K562 (cell line): ENCODE measurements around the gene TMEM43. TPM values are rescaled to one million over a fixed set of nuclear protein-coding genes. Genes with fewer than 3 reads are reported as not detected.

ENCODE experiments used
- ATAC-seq: fragments of 200-7000 bp; cut with Tn5 transposase; 3 replicates; pipeline ENCODE4 v1.9.1; 2020; ENCODE audit warnings: moderate library complexity
- BruUV-seq: library from RNA; stranded (reverse); fragments of 400-500 nt; replicated peaks from 2 replicates; lab custom pipeline; 2021; lab: Mats Ljungman, UMichigan
- CTCF ChIA-PET: fragments of 300-600 bp; formaldehyde crosslinking; extraction: SDS; loops from one replicate; lab custom pipeline; 2021; ENCODE audit warnings: low intra/inter-chr PET ratio; lab: Yijun Ruan, JAX
- POLR2A ChIA-PET: fragments of 300-600, 350-650 bp; sonication (Branson Sonifier 250); formaldehyde crosslinking; extraction: SDS; loops from one replicate; lab custom pipeline; 2021; ENCODE audit warnings: antibody characterized with exemption, inconsistent platforms; lab: Yijun Ruan, JAX
- DNase-seq, 4 experiments: peaks; one replicate each; pipeline versions ENCODE4 v3.0.0 to v3.0.0-alpha.2; 2011 to 2018; ENCODE audit warnings: low spot score in 3 of 4, mixed read lengths in 3 of 4; ENCODE audit errors: extremely low read depth in 1 of 4
- FAIRE-seq: peaks from 2 replicates; lab custom pipeline; 2011; peaks lifted over from hg19 to GRCh38; lab: Jason Lieb, UNC
- H2AFZ ChIP-seq: 2 replicates; pipeline ENCODE4 v1.6.0; 2011; ENCODE audit warnings: low read depth, low read length, control low read depth, inconsistent platforms
- H3K27ac ChIP-seq: fragments of 200-600 bp; 3 replicates; pipeline ENCODE4 v1.8.0; 2011; ENCODE audit warnings: low read depth, mild to moderate bottlenecking, control low read depth, inconsistent platforms, low read length, moderate library complexity, mixed read lengths; ENCODE audit errors: extremely low read depth
- H3K27me3 ChIP-seq, 2 experiments: fragments of 300-600 bp in 1 of 2; 2 replicates in 1 of 2; 3 replicates in 1 of 2; pipeline versions ENCODE4 v1.6.0 to v1.8.0; 2011; ENCODE audit warnings: inconsistent platforms in 2 of 2, low read length in 2 of 2, mild to moderate bottlenecking in 1 of 2, mixed read lengths in 1 of 2, moderate library complexity in 1 of 2; ENCODE audit not compliant: control insufficient read depth in 2 of 2, insufficient read depth in 2 of 2
- H3K36me3 ChIP-seq: fragments of 300-600 bp; 3 replicates; pipeline ENCODE4 v1.8.0; 2011; ENCODE audit warnings: mild to moderate bottlenecking, low read length, inconsistent platforms; ENCODE audit not compliant: control insufficient read depth, insufficient read depth
- H3K4me1 ChIP-seq, 2 experiments: fragments of 200-600 bp in 1 of 2; replicated peaks in 1 of 2; 2 replicates in 1 of 2; 3 replicates in 1 of 2; pipeline versions ENCODE4 v1.5.1 to v1.8.0; 2011; ENCODE audit warnings: inconsistent platforms in 2 of 2, low read length in 2 of 2, mild to moderate bottlenecking in 1 of 2, mixed read lengths in 1 of 2, moderate library complexity in 1 of 2; ENCODE audit not compliant: control insufficient read depth in 2 of 2, insufficient read depth in 2 of 2
- H3K4me2 ChIP-seq: 2 replicates; pipeline ENCODE4 v1.6.1; 2011; ENCODE audit warnings: low read length, control low read depth, inconsistent platforms, mixed read lengths; ENCODE audit not compliant: insufficient read depth
- H3K4me3 ChIP-seq: fragments of 200-600 bp; sonication (generic), shearing (Covaris generic); 2 replicates; pipeline ENCODE4 v1.5.1; 2016; ENCODE audit warnings: control low read depth, inconsistent platforms
- H3K79me2 ChIP-seq: fragments of 200-600 bp; 3 replicates; pipeline ENCODE4 v1.8.0; 2011; ENCODE audit warnings: low read length, inconsistent platforms; ENCODE audit not compliant: control insufficient read depth, insufficient read depth
- H3K9ac ChIP-seq, 2 experiments: 2 replicates each; pipeline versions ENCODE4 v1.6.0 to v1.6.1; 2011; ENCODE audit warnings: low read depth in 2 of 2, low read length in 2 of 2, control low read depth in 1 of 2, inconsistent platforms in 1 of 2, mild to moderate bottlenecking in 1 of 2, mixed read lengths in 1 of 2; ENCODE audit not compliant: insufficient read depth in 1 of 2
- H3K9me1 ChIP-seq: one replicate; pipeline ENCODE4 v1.6.0; 2011; ENCODE audit warnings: inconsistent platforms, mild to moderate bottlenecking, low read length, moderate library complexity; ENCODE audit not compliant: control insufficient read depth, insufficient read depth
- H3K9me3 ChIP-seq: replicated peaks from 2 replicates; pipeline ENCODE4 v1.5.1; 2011; ENCODE audit warnings: low read depth, low read length, inconsistent platforms; ENCODE audit not compliant: control insufficient read depth, insufficient read depth
- H4K20me1 ChIP-seq: replicated peaks from 2 replicates; pipeline ENCODE4 v1.6.1; 2011; ENCODE audit warnings: low read length, inconsistent platforms, mixed read lengths; ENCODE audit not compliant: control insufficient read depth, insufficient read depth
- ARID2 ChIP-seq: fragments of 450-650 bp; IDR thresholded peaks from 2 replicates; pipeline ENCODE4 v1.6.1; 2017; ENCODE audit warnings: antibody characterized with exemption, mild to moderate bottlenecking
- ATF3 ChIP-seq, 2 experiments: fragments of 450-650 bp in 1 of 2; sonication (generic) in 1 of 2; formaldehyde crosslinking in 1 of 2; IDR thresholded peaks in 1 of 2; conservative IDR thresholded peaks in 1 of 2; 2 replicates each; pipeline versions ENCODE4 v1.6.1 to v1.8.1; 2016 to 2023; ENCODE audit warnings: mild to moderate bottlenecking in 2 of 2, moderate library complexity in 2 of 2, inconsistent platforms in 1 of 2, missing genetic modification reagents in 1 of 2
- E2F5 ChIP-seq: sonication (generic); formaldehyde crosslinking; IDR thresholded peaks from 2 replicates; pipeline ENCODE4 v1.8.0; 2022; ENCODE audit warnings: mild to moderate bottlenecking, missing genetic modification reagents
- JUN ChIP-seq, 2 experiments: sonication (generic) in 1 of 2; formaldehyde crosslinking in 1 of 2; IDR thresholded peaks; 2 replicates each; pipeline versions ENCODE4 v1.6.1 to v1.8.0; 2012 to 2022; ENCODE audit warnings: borderline replicate concordance in 2 of 2, mild to moderate bottlenecking in 2 of 2, improper control_type of control experiment in 1 of 2, low read depth in 1 of 2, low read length in 1 of 2, missing genetic modification reagents in 1 of 2
- PML ChIP-seq: IDR thresholded peaks from 2 replicates; pipeline ENCODE4 v1.6.1; 2012; ENCODE audit warnings: low read length, inconsistent platforms
- RB1 ChIP-seq: fragments of 450-650 bp; IDR thresholded peaks from 2 replicates; pipeline ENCODE4 v1.6.1; 2017; ENCODE audit warnings: low read depth, mild to moderate bottlenecking
- SIN3A ChIP-seq, 2 experiments: fragments of 150-350 bp in 1 of 2; IDR thresholded peaks; 2 replicates each; pipeline ENCODE4 v1.6.1; 2011 to 2016; ENCODE audit warnings: borderline replicate concordance in 2 of 2, low read depth in 2 of 2, low read length in 2 of 2, mild to moderate bottlenecking in 2 of 2, moderate library complexity in 2 of 2; ENCODE audit not compliant: control insufficient read depth in 1 of 2
- SMAD1 ChIP-seq: fragments of 150-350 bp; IDR thresholded peaks from 2 replicates; pipeline ENCODE4 v1.6.1; 2014; ENCODE audit warnings: low read length, low read depth; ENCODE audit not compliant: partially characterized antibody
- WHSC1 ChIP-seq: IDR thresholded peaks from one replicate; pipeline ENCODE4 v1.6.1; 2012; ENCODE audit warnings: low read length, control low read depth, inconsistent platforms
- ZBTB11 ChIP-seq, 3 experiments: fragments of 200-800 bp in 1 of 3; fragments of 250-450 bp in 1 of 3; fragments of 450-650 bp in 1 of 3; sonication (Bioruptor Pico) in 1 of 3; sonication (Bioruptor generic) in 1 of 3; formaldehyde crosslinking in 1 of 3; IDR thresholded peaks; 2 replicates each; pipeline versions ENCODE4 v1.6.1 to v1.8.0; 2016 to 2022; ENCODE audit warnings: mild to moderate bottlenecking in 2 of 3, missing genetic modification characterization in 2 of 3, missing compliant biosample characterization in 1 of 3, moderate library complexity in 1 of 3
- ZBTB7A ChIP-seq: IDR thresholded peaks from 2 replicates; pipeline ENCODE4 v1.6.1; 2011; ENCODE audit warnings: low read depth, mild to moderate bottlenecking, low read length, moderate library complexity, borderline replicate concordance; ENCODE audit not compliant: control insufficient read depth
- ZNF197 ChIP-seq: fragments of 200-800 bp; sonication (Bioruptor generic); IDR thresholded peaks from 2 replicates; pipeline ENCODE4 v1.6.1; 2016; ENCODE audit warnings: low read depth, missing genetic modification characterization, missing compliant biosample characterization
- ZNF75A ChIP-seq: fragments of 450-650 bp; formaldehyde crosslinking; IDR thresholded peaks from 2 replicates; pipeline ENCODE4 v1.4.0; 2020; ENCODE audit warnings: mild to moderate bottlenecking
- WGBS: fragments of 100-300 bp; shearing (Covaris generic); methylation state at CpG from one replicate; pipeline ENCODE4 v1.1.6; 2016; ENCODE audit warnings: low coverage, mixed read lengths; ENCODE audit not compliant: insufficient coverage; ENCODE audit errors: missing lambda C conversion rate; 5-methylcytosine and 5-hydroxymethylcytosine counted together
- in situ Hi-C: fragments of 300-500 bp; cut with MboI; formaldehyde crosslinking; loops from 4 replicates; pipeline ENCODE4 v1.15.0; 2018; ENCODE audit warnings: inconsistent platforms, mixed read lengths
- intact Hi-C: fragments of 100-400 bp; cut with micrococcal nuclease; formaldehyde crosslinking; loops from 2 replicates; pipeline ENCODE4 v1.14.2; 2022
- polyA plus RNA-seq, 8 experiments: library from polyadenylated mRNA; depleted of rRNA in 4 of 8; stranded (reverse) in 5 of 8; unstranded in 3 of 8; fragments of >200 nt; fragmentation: Nextera tagmentation in 2 of 8; fragmentation: Illumina TruSeq in 1 of 8; extraction: Ambion mirVana in 2 of 8; extraction: Trizol in 1 of 8; gene quantifications; 2 replicates each; pipeline versions ENCODE4 v1.2.1 to v1.2.3, GENCODE V29; 2011 to 2014; ENCODE audit warnings: inconsistent platforms in 1 of 8, missing spikeins in 1 of 8
- total RNA-seq, 7 experiments: library from RNA; depleted of rRNA in 6 of 7; stranded (reverse); fragments of >200 nt in 6 of 7; fragmentation: Illumina TruSeq in 2 of 7; extraction: Trizol in 2 of 7; gene quantifications; 2 replicates each; pipeline versions ENCODE4 v1.2.1 to v1.2.3, GENCODE V29; 2011 to 2021; ENCODE audit warnings: low replicate concordance in 1 of 7

TMEM43 gene
- total and polyA plus RNA-seq, 9 of the 15 experiments (the other 6 are each of a cell fraction or from before 2014, with no cell fraction given) = 16.7 to 46.1 (median 35.7) TPM

GRCh38 chr3:14129296-14129695 is 4.4 kb downstream of the TMEM43 start:
- no TSS peak for BruUV-seq
- Histone ChIP-seq H3K27ac (no peak overlapping the region), H3K4me1 (peaks cover 17 to 18% of the 10 kb centered on the region in 2 experiments), H3K9ac (no peak overlapping the region), H2AFZ (no peak overlapping the region), H3K27me3 (no peaks in the 10 kb centered on the region), H3K36me3 (peaks cover 77% of the 10 kb centered on the region), H3K4me3 (no peak overlapping the region), H4K20me1 (peaks cover 10% of the 10 kb centered on the region), H3K4me2 (no peak overlapping the region), H3K79me2 (peaks cover 46% of the 10 kb centered on the region), H3K9me3 (no peaks in the 10 kb centered on the region), H3K9me1 (peaks cover 5% of the 10 kb centered on the region)
- FAIRE-seq = no peak
- TF ChIP-seq ZBTB7A (no peak), ZNF75A (no peak), WHSC1 (no peak), ZBTB11 (CRISPR knock-in tag; IDR thresholded peaks at IDR 0.05) (no peak), ZNF197 (no peak), SIN3A (IDR thresholded peaks at IDR 0.05; ENCODE audit: borderline replicate concordance in 2 of 2, control insufficient read depth in 1 of 2, low read depth in 2 of 2, low read length in 2 of 2) (no peak), ARID2 (no peak), SMAD1 (no peak), JUN (IDR thresholded peaks at IDR 0.05; ENCODE audit: borderline replicate concordance, low read depth, low read length) (no peak), JUN (CRISPR knock-in tag; IDR thresholded peaks at IDR 0.05; ENCODE audit: borderline replicate concordance) (no peak), RB1 (no peak), ATF3 (IDR thresholded peaks at IDR 0.05) (no peak), ATF3 (CRISPR knock-in tag; conservative IDR thresholded peaks at IDR 0.05) (no peak), PML (no peak), E2F5 (CRISPR knock-in tag) (no peak)
- intact Hi-C loops (loop anchor here (10.0 kb wide), 1 partner anchor 474 kb away; no protein-coding TSS in a partner anchor), in situ Hi-C loops (no loop called here)
- ATAC-seq = no peak
- POLR2A ChIA-PET = no interaction called here
- CTCF ChIA-PET = no interaction called here
- DNase-seq = no peak
- WGBS = 95% methylated on average over 6 of the region's 6 CpGs
